WTC11 (cell line): ENCODE measurements around the gene C6. TPM values are rescaled to one million over a fixed set of nuclear protein-coding genes. Genes with fewer than 3 reads are reported as not detected.

ENCODE experiments used
- ATAC-seq: fragments of 200-7000 bp; cut with Tn5 transposase; 2 replicates; pipeline ENCODE4 v1.10.0; 2021; ENCODE audit warnings: mild to moderate bottlenecking, moderate library complexity
- CTCF ChIA-PET: fragments of 300-600 bp; sonication (Branson Sonifier 250); formaldehyde crosslinking; loops from one replicate; lab custom pipeline; 2021; ENCODE audit warnings: antibody characterized with exemption; lab: Charles Lee
- POLR2A ChIA-PET: fragments of 350-600 bp; sonication (Branson Sonifier 250); formaldehyde crosslinking; loops from one replicate; lab custom pipeline; 2021; ENCODE audit warnings: antibody characterized with exemption; lab: Charles Lee
- DNase-seq: peaks from one replicate; pipeline ENCODE4 v3.0.0; 2021; ENCODE audit warnings: low spot score
- H3K27ac Mint-ChIP-seq: 2 replicates; pipeline ENCODE4 v1.8.0; 2021; ENCODE audit warnings: mixed read lengths
- H3K27me3 Mint-ChIP-seq: 2 replicates; pipeline ENCODE4 v1.8.0; 2021; ENCODE audit warnings: low read depth, mild to moderate bottlenecking, moderate library complexity, mixed read lengths
- H3K36me3 Mint-ChIP-seq: 2 replicates; pipeline ENCODE4 v1.8.0; 2021; ENCODE audit warnings: mixed read lengths
- H3K4me1 Mint-ChIP-seq: 2 replicates; pipeline ENCODE4 v1.8.0; 2022; ENCODE audit warnings: mixed read lengths
- H3K4me3 Mint-ChIP-seq: 2 replicates; pipeline ENCODE4 v1.8.0; 2021; ENCODE audit warnings: mild to moderate bottlenecking, moderate library complexity, mixed read lengths
- H3K9me3 Mint-ChIP-seq: 2 replicates; pipeline ENCODE4 v1.8.0; 2021; ENCODE audit warnings: mixed read lengths
- ATF1 ChIP-seq: sonication (generic); formaldehyde crosslinking; IDR thresholded peaks from 2 replicates; pipeline ENCODE4 v1.8.1; 2023; ENCODE audit warnings: mild to moderate bottlenecking, moderate library complexity, missing genetic modification reagents
- CBFB ChIP-seq: sonication (generic); formaldehyde crosslinking; IDR thresholded peaks from 2 replicates; pipeline ENCODE4 v1.8.1; 2022; ENCODE audit warnings: mild to moderate bottlenecking, low read depth, missing genetic modification reagents
- CREB1 ChIP-seq: sonication (generic); formaldehyde crosslinking; IDR thresholded peaks from 2 replicates; pipeline ENCODE4 v1.8.0; 2023; ENCODE audit warnings: mild to moderate bottlenecking, missing genetic modification reagents
- ELF4 ChIP-seq: sonication (generic); formaldehyde crosslinking; IDR thresholded peaks from 2 replicates; pipeline ENCODE4 v1.8.1; 2022; ENCODE audit warnings: low read depth, mild to moderate bottlenecking, moderate library complexity, missing genetic modification reagents
- EMX1 ChIP-seq: fragments of 250-450 bp; sonication (Bioruptor Pico); IDR thresholded peaks from 2 replicates; pipeline ENCODE4 v1.8.0; 2021; ENCODE audit warnings: mild to moderate bottlenecking
- ESRRA ChIP-seq: sonication (generic); formaldehyde crosslinking; IDR thresholded peaks from 2 replicates; pipeline ENCODE4 v1.8.1; 2022; ENCODE audit warnings: mild to moderate bottlenecking, missing genetic modification reagents, borderline replicate concordance
- FOXJ3 ChIP-seq: sonication (generic); formaldehyde crosslinking; IDR thresholded peaks from 2 replicates; pipeline ENCODE4 v1.9.0; 2021; ENCODE audit warnings: missing genetic modification reagents, mild to moderate bottlenecking, borderline replicate concordance
- GABPB1 ChIP-seq: sonication (generic); formaldehyde crosslinking; IDR thresholded peaks from 2 replicates; pipeline ENCODE4 v1.8.1; 2023; ENCODE audit warnings: mild to moderate bottlenecking, missing genetic modification reagents
- GTF2I ChIP-seq: fragments of 250-450 bp; sonication (Bioruptor Pico); conservative IDR thresholded peaks from 2 replicates; pipeline ENCODE4 v1.4.0; 2021; ENCODE audit warnings: mild to moderate bottlenecking
- IRF2 ChIP-seq: sonication (generic); formaldehyde crosslinking; IDR thresholded peaks from 2 replicates; pipeline ENCODE4 v1.8.0; 2022; ENCODE audit warnings: low read depth, missing genetic modification reagents, borderline replicate concordance
- JAZF1 ChIP-seq: fragments of 250-450 bp; sonication (Bioruptor Pico); IDR thresholded peaks from 2 replicates; pipeline ENCODE4 v1.9.0; 2021; ENCODE audit warnings: moderate library complexity, mild to moderate bottlenecking, inconsistent platforms
- JUN ChIP-seq: sonication (generic); formaldehyde crosslinking; IDR thresholded peaks from 2 replicates; pipeline ENCODE4 v1.8.0; 2023; ENCODE audit warnings: mild to moderate bottlenecking, missing genetic modification reagents
- KAT7 ChIP-seq: sonication (generic); formaldehyde crosslinking; IDR thresholded peaks from 2 replicates; pipeline ENCODE4 v1.8.1; 2023; ENCODE audit warnings: missing genetic modification reagents, mild to moderate bottlenecking, borderline replicate concordance
- NFATC4 ChIP-seq: fragments of 250-450 bp; sonication (Bioruptor Pico); IDR thresholded peaks from 2 replicates; pipeline ENCODE4 v1.9.0; 2021; ENCODE audit warnings: mild to moderate bottlenecking
- NR3C1 ChIP-seq: sonication (generic); formaldehyde crosslinking; conservative IDR thresholded peaks from 2 replicates; pipeline ENCODE4 v1.8.1; 2023; ENCODE audit warnings: low read depth, mild to moderate bottlenecking, missing genetic modification reagents
- OVOL2 ChIP-seq: fragments of 250-450 bp; sonication (Bioruptor Pico); IDR thresholded peaks from 2 replicates; pipeline ENCODE4 v1.9.0; 2021; ENCODE audit warnings: mild to moderate bottlenecking, borderline replicate concordance
- RELA ChIP-seq: sonication (generic); formaldehyde crosslinking; IDR thresholded peaks from 2 replicates; pipeline ENCODE4 v1.8.1; 2022; ENCODE audit warnings: missing genetic modification reagents, mild to moderate bottlenecking, borderline replicate concordance
- SMAD3 ChIP-seq: sonication (generic); formaldehyde crosslinking; IDR thresholded peaks from 2 replicates; pipeline ENCODE4 v1.8.0; 2022; ENCODE audit warnings: missing genetic modification reagents, mild to moderate bottlenecking, borderline replicate concordance
- SMAD4 ChIP-seq: sonication (generic); formaldehyde crosslinking; IDR thresholded peaks from 2 replicates; pipeline ENCODE4 v1.8.0; 2022; ENCODE audit warnings: mild to moderate bottlenecking, missing genetic modification reagents
- TCF7 ChIP-seq: sonication (generic); formaldehyde crosslinking; IDR thresholded peaks from 2 replicates; pipeline ENCODE4 v1.8.0; 2022; ENCODE audit warnings: mild to moderate bottlenecking, low read depth, missing genetic modification reagents, moderate library complexity
- TEAD1 ChIP-seq: sonication (generic); formaldehyde crosslinking; IDR thresholded peaks from 2 replicates; pipeline ENCODE4 v1.8.0; 2022; ENCODE audit warnings: mild to moderate bottlenecking, missing genetic modification reagents
- ZBTB21 ChIP-seq: sonication (generic); formaldehyde crosslinking; IDR thresholded peaks from 2 replicates; pipeline ENCODE4 v1.8.1; 2023; ENCODE audit warnings: mild to moderate bottlenecking, missing genetic modification reagents, borderline replicate concordance
- ZNF121 ChIP-seq: sonication (generic); formaldehyde crosslinking; IDR thresholded peaks from 2 replicates; pipeline ENCODE4 v1.8.0; 2023; ENCODE audit warnings: missing genetic modification reagents
- ZNF138 ChIP-seq: sonication (generic); formaldehyde crosslinking; conservative IDR thresholded peaks from 2 replicates; pipeline ENCODE4 v1.8.1; 2022; ENCODE audit warnings: mild to moderate bottlenecking, moderate library complexity, missing genetic modification reagents
- ZNF232 ChIP-seq: sonication (generic); formaldehyde crosslinking; IDR thresholded peaks from 2 replicates; pipeline ENCODE4 v1.8.0; 2022; ENCODE audit warnings: mild to moderate bottlenecking, missing genetic modification reagents
- ZNF263 ChIP-seq: sonication (generic); formaldehyde crosslinking; IDR thresholded peaks from 2 replicates; pipeline ENCODE4 v1.8.1; 2022; ENCODE audit warnings: low read depth, mild to moderate bottlenecking, moderate library complexity, missing genetic modification reagents
- ZNF671 ChIP-seq: fragments of 250-450 bp; sonication (Bioruptor Pico); IDR thresholded peaks from 2 replicates; pipeline ENCODE4 v1.8.0; 2021; ENCODE audit warnings: mild to moderate bottlenecking
- total RNA-seq: library from RNA; stranded (reverse); gene quantifications from 3 replicates; pipeline ENCODE4 v1.2.3, GENCODE V29; 2021
- TF ChIP-seq, protein P1 (sequence below): sonication (generic); formaldehyde crosslinking; IDR thresholded peaks from 2 replicates; pipeline ENCODE4 v1.8.1; 2022; ENCODE audit warnings: mild to moderate bottlenecking, missing genetic modification reagents, moderate library complexity, borderline replicate concordance
- TF ChIP-seq, protein P2 (sequence below): sonication (generic); formaldehyde crosslinking; conservative IDR thresholded peaks from 2 replicates; pipeline ENCODE4 v1.8.1; 2022; ENCODE audit warnings: mild to moderate bottlenecking, missing genetic modification reagents
- TF ChIP-seq, protein P3 (sequence below): sonication (generic); formaldehyde crosslinking; IDR thresholded peaks from 2 replicates; pipeline ENCODE4 v1.8.0; 2022; ENCODE audit warnings: missing genetic modification reagents
- TF ChIP-seq, protein P4 (sequence below): fragments of 250-450 bp; sonication (Bioruptor Pico); IDR thresholded peaks from 2 replicates; pipeline ENCODE4 v1.9.0; 2021; ENCODE audit warnings: moderate library complexity, mild to moderate bottlenecking, inconsistent platforms, borderline replicate concordance
- TF ChIP-seq, protein P5 (sequence below): fragments of 250-450 bp; sonication (Bioruptor Pico); IDR thresholded peaks from 2 replicates; pipeline ENCODE4 v2.1.2; 2022; ENCODE audit warnings: mild to moderate bottlenecking, moderate library complexity

The C6 gene
- total RNA-seq, 1 experiment from 2014 or later = 0.13 TPM

DNA sequence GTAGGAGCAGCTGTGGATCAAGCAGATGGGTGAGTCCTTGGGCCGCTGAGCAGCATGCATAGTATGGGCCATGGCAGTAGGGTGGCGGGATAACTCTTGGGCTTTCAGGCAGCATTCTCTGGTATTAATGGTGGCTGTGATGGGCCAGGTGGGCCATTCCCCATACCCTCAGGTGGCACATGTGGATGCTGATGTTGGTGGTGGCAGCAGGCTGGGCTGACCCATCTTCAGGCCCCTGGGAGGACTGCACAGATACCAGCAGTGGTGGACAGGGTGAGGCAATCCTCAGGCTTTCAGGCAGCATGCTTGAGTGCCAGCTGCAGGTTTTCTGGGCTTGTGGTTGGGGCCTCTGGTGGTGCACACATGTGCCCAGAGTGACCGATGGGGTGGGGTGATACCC lies 27.1 kb upstream of the C6 start:
- Mint-ChIP-seq H3K27ac (no peak overlapping the region), H3K27me3 (no peaks in the 10 kb centered on the region), H3K4me3 (no peak overlapping the region), H3K9me3 (peaks cover 10% of the 10 kb centered on the region; the same call in 1 of the 2 replicates), H3K36me3 (no peaks in the 10 kb centered on the region), H3K4me1 (0 out of 2 replicates have a peak, but pooled peaks cover 4% of the 10 kb centered on the region)
- ChIA-PET CTCF (no interaction called here), POLR2A (no interaction called here)
- ATAC-seq (no peak), DNase-seq (no peak)
- TF ChIP-seq ZNF671 = no peak
- no peak for TF ChIP-seq FOXJ3 (CRISPR knock-in tag)
- TF ChIP-seq IRF2 (CRISPR knock-in tag) = no peak
- no peak for TF ChIP-seq TCF7 (CRISPR knock-in tag)
- no peak for TF ChIP-seq GABPB1 (CRISPR knock-in tag)
- TF ChIP-seq, protein P1, sequence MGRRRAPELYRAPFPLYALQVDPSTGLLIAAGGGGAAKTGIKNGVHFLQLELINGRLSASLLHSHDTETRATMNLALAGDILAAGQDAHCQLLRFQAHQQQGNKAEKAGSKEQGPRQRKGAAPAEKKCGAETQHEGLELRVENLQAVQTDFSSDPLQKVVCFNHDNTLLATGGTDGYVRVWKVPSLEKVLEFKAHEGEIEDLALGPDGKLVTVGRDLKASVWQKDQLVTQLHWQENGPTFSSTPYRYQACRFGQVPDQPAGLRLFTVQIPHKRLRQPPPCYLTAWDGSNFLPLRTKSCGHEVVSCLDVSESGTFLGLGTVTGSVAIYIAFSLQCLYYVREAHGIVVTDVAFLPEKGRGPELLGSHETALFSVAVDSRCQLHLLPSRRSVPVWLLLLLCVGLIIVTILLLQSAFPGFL (CRISPR knock-in tag) = no peak
- no peak for TF ChIP-seq EMX1 (CRISPR knock-in tag)
- TF ChIP-seq ZNF138 (CRISPR knock-in tag) = no peak
- TF ChIP-seq ZNF232 = no peak
- no peak for TF ChIP-seq ESRRA (CRISPR knock-in tag)
- TF ChIP-seq RELA (CRISPR knock-in tag) = no peak
- TF ChIP-seq JAZF1 = no peak
- TF ChIP-seq ZNF121 (CRISPR knock-in tag) = no peak
- no peak for TF ChIP-seq SMAD3 (CRISPR knock-in tag)
- TF ChIP-seq, protein P2, sequence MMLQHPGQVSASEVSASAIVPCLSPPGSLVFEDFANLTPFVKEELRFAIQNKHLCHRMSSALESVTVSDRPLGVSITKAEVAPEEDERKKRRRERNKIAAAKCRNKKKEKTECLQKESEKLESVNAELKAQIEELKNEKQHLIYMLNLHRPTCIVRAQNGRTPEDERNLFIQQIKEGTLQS = no peak
- TF ChIP-seq ELF4 = no peak
- TF ChIP-seq OVOL2 (CRISPR knock-in tag) = no peak
- no peak for TF ChIP-seq ZNF263
- no peak for TF ChIP-seq SMAD4 (CRISPR knock-in tag)

DNA sequence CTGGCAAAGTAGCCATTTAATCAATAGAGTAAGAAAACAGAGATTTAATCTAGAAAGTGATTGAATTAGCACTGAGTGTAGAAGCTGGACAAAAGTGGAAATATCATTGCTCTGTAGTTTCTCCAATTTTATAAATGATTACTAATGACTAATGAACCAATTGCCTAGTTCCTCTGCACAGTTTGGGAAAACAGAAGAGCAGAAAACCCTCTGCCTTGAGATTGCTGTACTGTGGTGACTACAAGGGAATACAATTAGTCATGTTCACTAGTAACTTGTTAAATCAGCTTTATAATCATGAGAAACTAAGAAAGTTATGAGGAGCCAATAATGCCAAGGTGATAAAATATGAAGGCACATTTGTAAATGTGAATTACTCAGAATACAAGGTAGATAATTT lies 21.1 kb upstream of the C6 start:
- CTCF ChIA-PET = no interaction called here
- H3K27me3 Mint-ChIP-seq = no peaks in the 10 kb centered on the region
- H3K9me3 Mint-ChIP-seq = peaks cover 41% of the 10 kb centered on the region
- no peak overlapping the region for H3K4me3 Mint-ChIP-seq
- H3K27ac Mint-ChIP-seq = no peak overlapping the region
- H3K4me1 Mint-ChIP-seq = no peaks in the 10 kb centered on the region
- POLR2A ChIA-PET = no interaction called here
- ATAC-seq (no peak), DNase-seq (no peak)
- peaks cover 30% of the 10 kb centered on the region for H3K36me3 Mint-ChIP-seq
- TF ChIP-seq TCF7 (CRISPR knock-in tag) (no peak), ATF1 (CRISPR knock-in tag) (no peak), KAT7 (CRISPR knock-in tag) (no peak), GABPB1 (CRISPR knock-in tag) (no peak), CREB1 (CRISPR knock-in tag) (no peak), JAZF1 (no peak), NFATC4 (no peak), TEAD1 (CRISPR knock-in tag) (no peak), CBFB (CRISPR knock-in tag) (no peak), NR3C1 (no peak), ELF4 (no peak), ZNF671 (no peak), SMAD4 (CRISPR knock-in tag) (no peak), JUN (CRISPR knock-in tag) (no peak), OVOL2 (CRISPR knock-in tag) (no peak), ZBTB21 (CRISPR knock-in tag) (no peak), GTF2I (CRISPR knock-in tag) (no peak)
- TF ChIP-seq, protein P3, sequence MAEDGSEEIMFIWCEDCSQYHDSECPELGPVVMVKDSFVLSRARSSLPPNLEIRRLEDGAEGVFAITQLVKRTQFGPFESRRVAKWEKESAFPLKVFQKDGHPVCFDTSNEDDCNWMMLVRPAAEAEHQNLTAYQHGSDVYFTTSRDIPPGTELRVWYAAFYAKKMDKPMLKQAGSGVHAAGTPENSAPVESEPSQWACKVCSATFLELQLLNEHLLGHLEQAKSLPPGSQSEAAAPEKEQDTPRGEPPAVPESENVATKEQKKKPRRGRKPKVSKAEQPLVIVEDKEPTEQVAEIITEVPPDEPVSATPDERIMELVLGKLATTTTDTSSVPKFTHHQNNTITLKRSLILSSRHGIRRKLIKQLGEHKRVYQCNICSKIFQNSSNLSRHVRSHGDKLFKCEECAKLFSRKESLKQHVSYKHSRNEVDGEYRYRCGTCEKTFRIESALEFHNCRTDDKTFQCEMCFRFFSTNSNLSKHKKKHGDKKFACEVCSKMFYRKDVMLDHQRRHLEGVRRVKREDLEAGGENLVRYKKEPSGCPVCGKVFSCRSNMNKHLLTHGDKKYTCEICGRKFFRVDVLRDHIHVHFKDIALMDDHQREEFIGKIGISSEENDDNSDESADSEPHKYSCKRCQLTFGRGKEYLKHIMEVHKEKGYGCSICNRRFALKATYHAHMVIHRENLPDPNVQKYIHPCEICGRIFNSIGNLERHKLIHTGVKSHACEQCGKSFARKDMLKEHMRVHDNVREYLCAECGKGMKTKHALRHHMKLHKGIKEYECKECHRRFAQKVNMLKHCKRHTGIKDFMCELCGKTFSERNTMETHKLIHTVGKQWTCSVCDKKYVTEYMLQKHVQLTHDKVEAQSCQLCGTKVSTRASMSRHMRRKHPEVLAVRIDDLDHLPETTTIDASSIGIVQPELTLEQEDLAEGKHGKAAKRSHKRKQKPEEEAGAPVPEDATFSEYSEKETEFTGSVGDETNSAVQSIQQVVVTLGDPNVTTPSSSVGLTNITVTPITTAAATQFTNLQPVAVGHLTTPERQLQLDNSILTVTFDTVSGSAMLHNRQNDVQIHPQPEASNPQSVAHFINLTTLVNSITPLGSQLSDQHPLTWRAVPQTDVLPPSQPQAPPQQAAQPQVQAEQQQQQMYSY (CRISPR knock-in tag) = no peak
- TF ChIP-seq, protein P4, sequence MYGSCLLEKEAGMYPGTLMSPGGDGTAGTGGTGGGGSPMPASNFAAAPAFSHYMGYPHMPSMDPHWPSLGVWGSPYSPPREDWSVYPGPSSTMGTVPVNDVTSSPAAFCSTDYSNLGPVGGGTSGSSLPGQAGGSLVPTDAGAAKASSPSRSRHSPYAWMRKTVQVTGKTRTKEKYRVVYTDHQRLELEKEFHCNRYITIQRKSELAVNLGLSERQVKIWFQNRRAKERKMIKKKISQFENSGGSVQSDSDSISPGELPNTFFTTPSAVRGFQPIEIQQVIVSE (CRISPR knock-in tag) = no peak
- TF ChIP-seq, protein P5, sequence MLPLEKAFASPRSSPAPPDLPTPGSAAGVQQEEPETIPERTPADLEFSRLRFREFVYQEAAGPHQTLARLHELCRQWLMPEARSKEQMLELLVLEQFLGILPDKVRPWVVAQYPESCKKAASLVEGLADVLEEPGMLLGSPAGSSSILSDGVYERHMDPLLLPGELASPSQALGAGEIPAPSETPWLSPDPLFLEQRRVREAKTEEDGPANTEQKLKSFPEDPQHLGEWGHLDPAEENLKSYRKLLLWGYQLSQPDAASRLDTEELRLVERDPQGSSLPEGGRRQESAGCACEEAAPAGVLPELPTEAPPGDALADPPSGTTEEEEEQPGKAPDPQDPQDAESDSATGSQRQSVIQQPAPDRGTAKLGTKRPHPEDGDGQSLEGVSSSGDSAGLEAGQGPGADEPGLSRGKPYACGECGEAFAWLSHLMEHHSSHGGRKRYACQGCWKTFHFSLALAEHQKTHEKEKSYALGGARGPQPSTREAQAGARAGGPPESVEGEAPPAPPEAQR (CRISPR knock-in tag) = no peak
